ENCODE data around the gene CRADD. TPM values are rescaled to one million over a fixed set of nuclear protein-coding genes. Genes with fewer than 3 reads are reported as not detected.
"Not testable (repeated sequence)": the region's sequence is repeated elsewhere in the genome, so short reads cannot be mapped to it uniquely, and the experiment has no call there.

CRADD gene
- total RNA-seq, 1 experiment from 2014 or later = 7.6 TPM

GRCh38 chr12:93708952-93709351 is 31.8 kb downstream of the CRADD start:
- Histone ChIP-seq H3K9me3 (replicated peaks) (peaks cover 6% of the 10 kb centered on the region; the same call in 1 of the 2 replicates), H3K36me3 (no peaks in the 10 kb centered on the region), H3K4me3 (no peak overlapping the region), H3K27me3 (no peaks in the 10 kb centered on the region), H3K27ac (no peak overlapping the region), H3K4me1 (no peaks in the 10 kb centered on the region)
- no peak for DNase-seq

- H3K27me3 ChIP-seq = no peaks in the 10 kb centered on the region
- DNase-seq = no peak
- peaks cover 6% of the 10 kb centered on the region; the same call in 1 of the 2 replicates for H3K9me3 ChIP-seq (replicated peaks)
Observed at GRCh38 chr12:93709386-93709785, 32.2 kb downstream of the CRADD start.

GRCh38 chr12:93710574-93710926 is 33.4 kb downstream of the CRADD start:
- H3K36me3 ChIP-seq = no peaks in the 10 kb centered on the region
- H3K4me1 ChIP-seq = no peaks in the 10 kb centered on the region
- peaks cover 6% of the 10 kb centered on the region; the same call in 1 of the 2 replicates for H3K9me3 ChIP-seq (replicated peaks)
- H3K27me3 ChIP-seq = no peaks in the 10 kb centered on the region
- no peak overlapping the region for H3K27ac ChIP-seq
- DNase-seq = no peak
- H3K4me3 ChIP-seq = no peak overlapping the region

More at GRCh38 chr12:93709386-93709785, 32.2 kb downstream of the CRADD start:
- Histone ChIP-seq H3K27ac (no peak overlapping the region), H3K4me1 (no peaks in the 10 kb centered on the region), H3K4me3 (no peak overlapping the region), H3K36me3 (no peaks in the 10 kb centered on the region)

DNA sequence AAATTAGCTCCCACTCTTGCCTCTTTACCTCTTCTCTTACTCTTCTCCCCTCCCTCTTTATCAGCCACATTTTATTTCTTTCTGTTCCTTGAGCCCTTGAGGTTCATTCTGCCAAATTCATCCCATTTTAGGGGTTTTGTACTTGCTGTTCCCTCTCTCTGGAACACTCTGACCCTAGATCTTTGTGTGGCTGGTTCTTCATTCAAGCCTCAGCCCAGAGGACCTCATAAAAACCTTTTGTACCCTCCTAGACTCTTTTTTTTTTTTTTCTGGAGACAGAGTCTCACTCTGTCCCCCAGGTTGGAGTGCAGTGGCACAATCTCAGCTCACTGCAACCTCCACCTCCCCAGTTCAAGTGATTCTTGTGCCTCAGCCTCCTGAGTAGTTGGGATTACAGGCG is 34.3 kb downstream of the CRADD start:
- not testable (repeated sequence) for H3K36me3 ChIP-seq; H3K4me3 ChIP-seq; H3K27me3 ChIP-seq; H3K27ac ChIP-seq; DNase-seq; H3K9me3 ChIP-seq (replicated peaks); H3K4me1 ChIP-seq

GRCh38 chr12:93712200-93712599 is 35.0 kb downstream of the CRADD start:
- no peak for DNase-seq
- Histone ChIP-seq H3K9me3 (replicated peaks) (peaks cover 6% of the 10 kb centered on the region; the same call in 1 of the 2 replicates), H3K4me3 (no peak overlapping the region), H3K27me3 (no peaks in the 10 kb centered on the region), H3K27ac (no peak overlapping the region), H3K4me1 (no peaks in the 10 kb centered on the region), H3K36me3 (no peaks in the 10 kb centered on the region)

DNA sequence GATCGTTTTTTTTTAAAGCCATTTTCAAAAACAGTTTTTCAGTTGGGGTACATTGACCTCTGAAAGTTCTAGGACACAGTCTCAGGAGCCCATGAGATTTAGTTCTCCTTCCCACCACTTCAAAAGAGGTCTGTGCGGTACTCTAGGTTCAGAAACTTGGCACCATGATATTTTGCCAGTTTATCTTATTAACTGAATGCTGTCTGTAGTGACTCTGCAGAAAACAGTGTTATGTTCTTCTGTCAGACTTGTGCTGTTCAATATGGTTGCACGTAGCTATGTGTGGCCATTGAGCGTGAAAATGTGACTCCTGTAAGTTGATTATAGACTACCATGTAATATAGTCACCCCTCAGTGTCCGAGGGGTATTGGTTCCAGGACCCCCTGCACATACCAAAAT is 35.9 kb downstream of the CRADD start:
- DNase-seq = no peak
- Histone ChIP-seq H3K27ac (no peak overlapping the region), H3K27me3 (no peaks in the 10 kb centered on the region), H3K4me3 (no peak overlapping the region), H3K36me3 (no peaks in the 10 kb centered on the region), H3K4me1 (no peaks in the 10 kb centered on the region), H3K9me3 (replicated peaks) (peaks cover 6% of the 10 kb centered on the region; the same call in 1 of the 2 replicates)

DNA sequence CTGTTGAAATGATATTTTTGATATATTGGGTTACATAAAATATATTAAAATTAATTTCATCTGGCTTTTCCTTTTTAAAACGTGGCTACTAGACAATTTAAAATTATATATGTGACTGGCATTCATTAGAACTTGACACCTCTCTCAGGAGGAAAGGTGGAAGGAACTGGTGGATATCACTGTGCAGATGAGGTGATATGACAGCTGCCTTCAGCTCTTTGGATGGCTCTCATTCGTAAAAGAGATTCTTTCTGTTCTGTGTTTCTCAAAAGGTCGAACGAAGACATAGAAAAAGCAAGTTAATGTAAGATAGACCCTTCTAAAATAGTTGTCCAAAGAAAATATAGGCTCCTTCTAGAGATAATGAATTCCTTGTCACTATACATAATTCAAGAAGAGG is 36.6 kb downstream of the CRADD start:
- Histone ChIP-seq H3K36me3 (no peaks in the 10 kb centered on the region), H3K4me1 (no peaks in the 10 kb centered on the region), H3K27ac (no peak overlapping the region), H3K9me3 (replicated peaks) (peaks cover 6% of the 10 kb centered on the region; the same call in 1 of the 2 replicates), H3K4me3 (no peak overlapping the region), H3K27me3 (no peaks in the 10 kb centered on the region)
- no peak for DNase-seq

- Histone ChIP-seq H3K4me3 (no peak overlapping the region), H3K9me3 (replicated peaks) (peaks cover 5% of the 10 kb centered on the region; the same call in 1 of the 2 replicates), H3K36me3 (no peaks in the 10 kb centered on the region), H3K27ac (no peak overlapping the region), H3K4me1 (no peaks in the 10 kb centered on the region), H3K27me3 (no peaks in the 10 kb centered on the region)
- no peak for DNase-seq
Observed at GRCh38 chr12:93714382-93714781, 37.2 kb downstream of the CRADD start.

- peaks cover 6% of the 10 kb centered on the region for H3K9me3 ChIP-seq (replicated peaks)
- H3K36me3 ChIP-seq = no peaks in the 10 kb centered on the region
- H3K4me1 ChIP-seq = no peaks in the 10 kb centered on the region
- H3K4me3 ChIP-seq = no peak overlapping the region
- H3K27ac ChIP-seq = no peak overlapping the region
- H3K27me3 ChIP-seq = no peaks in the 10 kb centered on the region
- DNase-seq = no peak
Observed at GRCh38 chr12:93719710-93720109, 42.5 kb downstream of the CRADD start.

- no peak for DNase-seq
- Histone ChIP-seq H3K4me1 (no peaks in the 10 kb centered on the region), H3K27me3 (no peaks in the 10 kb centered on the region), H3K36me3 (no peaks in the 10 kb centered on the region), H3K4me3 (no peak overlapping the region), H3K27ac (no peak overlapping the region), H3K9me3 (replicated peaks) (peaks cover 6% of the 10 kb centered on the region)
Observed at GRCh38 chr12:93720559-93720958, 43.4 kb downstream of the CRADD start.

DNA sequence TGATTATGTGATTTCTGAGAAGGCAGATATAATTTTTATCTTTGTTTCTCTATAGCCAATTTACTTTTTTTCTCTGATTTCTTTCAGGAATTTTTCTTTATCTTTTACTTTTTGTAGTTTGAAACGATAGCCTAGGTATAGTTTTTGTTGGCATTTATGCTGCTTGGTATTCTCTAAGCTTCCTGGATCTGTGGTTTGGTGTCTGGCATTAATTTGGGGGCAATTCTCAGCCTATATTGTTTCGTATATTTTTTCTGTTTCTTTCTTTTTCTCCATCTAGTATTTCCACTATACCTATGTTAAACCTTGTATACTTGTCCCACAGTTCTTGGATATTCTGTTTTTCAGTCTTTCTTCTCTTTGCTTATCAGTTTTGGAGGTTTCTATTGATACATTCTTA is 45.0 kb downstream of the CRADD start:
- DNase-seq = no peak
- Histone ChIP-seq H3K4me3 (no peak overlapping the region), H3K27me3 (no peaks in the 10 kb centered on the region), H3K9me3 (replicated peaks) (peaks cover 6% of the 10 kb centered on the region), H3K36me3 (no peaks in the 10 kb centered on the region), H3K4me1 (no peaks in the 10 kb centered on the region), H3K27ac (no peak overlapping the region)

DNA sequence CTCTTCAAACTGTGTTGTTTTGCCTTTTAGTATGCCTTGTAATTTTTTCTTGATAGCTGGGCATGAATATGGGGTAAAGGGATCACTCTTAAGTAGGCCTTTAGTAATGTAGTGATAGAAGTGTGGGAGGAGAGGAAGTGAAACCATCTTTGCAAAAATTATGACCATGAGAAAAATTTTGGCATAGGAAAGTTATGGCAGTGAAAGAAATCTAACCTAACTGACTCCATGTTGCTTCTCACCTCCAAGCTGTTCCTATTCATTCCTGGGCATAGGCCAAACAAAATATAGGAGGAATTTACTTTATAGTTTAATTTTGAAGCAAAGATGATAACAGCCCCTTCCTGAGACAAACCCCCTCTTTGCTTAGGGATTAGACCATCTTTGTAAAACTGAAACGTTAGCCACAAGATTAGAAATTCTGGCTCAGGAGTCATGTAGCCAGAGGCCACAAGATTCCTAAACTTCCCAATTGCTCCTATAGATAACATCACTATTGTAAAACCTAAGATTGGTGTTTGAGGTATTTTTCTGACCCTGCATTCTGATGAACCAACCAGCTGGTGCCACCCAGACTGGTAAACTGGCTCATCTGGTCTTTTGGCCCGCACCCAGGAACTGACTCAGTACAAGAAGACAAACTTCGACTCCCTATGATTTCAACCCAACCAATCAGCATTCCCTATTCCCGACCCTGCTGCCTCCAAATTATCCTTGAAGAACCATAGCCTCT is 45.8 kb downstream of the CRADD start:
- DNase-seq = peak; percentile 53 to 61
- H3K4me1 ChIP-seq = no peaks in the 10 kb centered on the region
- H3K36me3 ChIP-seq = no peaks in the 10 kb centered on the region
- H3K9me3 ChIP-seq (replicated peaks) = peaks cover 6% of the 10 kb centered on the region
- no peaks in the 10 kb centered on the region for H3K27me3 ChIP-seq
- no peak overlapping the region for H3K27ac ChIP-seq
- H3K4me3 ChIP-seq = no peak overlapping the region

- H3K36me3 ChIP-seq = no peaks in the 10 kb centered on the region
- peaks cover 6% of the 10 kb centered on the region for H3K9me3 ChIP-seq (replicated peaks)
- no peak for DNase-seq
- no peaks in the 10 kb centered on the region for H3K27me3 ChIP-seq
- no peaks in the 10 kb centered on the region for H3K4me1 ChIP-seq
- H3K4me3 ChIP-seq = no peak overlapping the region
- no peak overlapping the region for H3K27ac ChIP-seq
Observed at GRCh38 chr12:93723568-93723930, 46.4 kb downstream of the CRADD start.

DNA sequence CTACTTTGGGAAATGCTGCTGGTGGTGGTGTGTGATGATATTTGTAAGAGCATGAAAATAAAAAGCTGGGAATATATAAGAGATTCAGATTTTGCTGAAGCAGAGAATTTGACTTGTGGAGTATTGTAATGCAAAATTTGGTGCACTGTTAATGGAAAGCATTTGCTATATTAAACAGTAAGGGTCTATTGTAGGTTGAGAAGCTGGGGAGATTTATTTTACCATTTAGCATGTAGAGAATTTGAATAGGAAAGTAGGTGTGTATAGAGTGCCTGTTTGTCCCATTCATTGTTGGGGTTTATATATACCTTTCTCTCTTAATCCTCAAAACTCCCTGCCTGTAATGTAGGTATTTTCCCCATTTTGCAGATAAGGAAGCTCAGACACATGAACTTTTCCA is 48.4 kb downstream of the CRADD start:
- Histone ChIP-seq H3K27ac (no peak overlapping the region), H3K27me3 (no peaks in the 10 kb centered on the region), H3K4me1 (no peaks in the 10 kb centered on the region), H3K9me3 (replicated peaks) (peaks cover 3% of the 10 kb centered on the region), H3K4me3 (no peak overlapping the region), H3K36me3 (no peaks in the 10 kb centered on the region)
- DNase-seq = no peak

DNA sequence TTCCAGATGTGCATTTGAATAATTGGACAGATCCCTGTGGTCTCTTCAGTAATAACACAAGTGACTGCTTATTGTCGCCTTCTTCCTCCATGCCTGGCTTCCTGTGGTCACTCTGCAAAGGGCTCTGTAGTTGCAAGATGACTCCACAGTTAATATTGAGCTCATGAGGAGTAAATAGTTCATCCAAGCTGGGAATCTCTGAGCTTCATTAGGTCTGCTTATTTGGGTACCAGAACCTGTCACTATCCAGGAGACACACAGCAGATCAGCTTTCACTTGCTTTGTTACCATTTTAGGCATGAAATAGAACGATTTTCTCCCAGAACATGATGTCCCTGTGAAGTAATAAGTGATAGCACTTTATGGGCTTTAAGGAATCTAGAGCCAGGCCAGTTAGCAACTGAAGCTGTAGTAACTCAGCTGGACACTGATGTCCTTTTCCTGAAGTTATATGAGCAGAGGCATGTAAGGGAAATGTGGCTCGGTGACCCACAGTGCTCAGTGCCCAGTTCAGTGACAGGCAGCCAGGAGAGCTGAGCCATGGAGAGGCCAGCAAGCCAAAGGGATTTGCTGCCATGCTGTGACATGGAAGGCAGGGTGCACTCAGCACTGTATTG is 50.1 kb downstream of the CRADD start:
- no peaks in the 10 kb centered on the region for H3K9me3 ChIP-seq (replicated peaks)
- no peaks in the 10 kb centered on the region for H3K4me1 ChIP-seq
- no peak for DNase-seq
- no peak overlapping the region for H3K27ac ChIP-seq
- no peaks in the 10 kb centered on the region for H3K27me3 ChIP-seq
- H3K4me3 ChIP-seq = no peak overlapping the region
- no peaks in the 10 kb centered on the region for H3K36me3 ChIP-seq

DNA sequence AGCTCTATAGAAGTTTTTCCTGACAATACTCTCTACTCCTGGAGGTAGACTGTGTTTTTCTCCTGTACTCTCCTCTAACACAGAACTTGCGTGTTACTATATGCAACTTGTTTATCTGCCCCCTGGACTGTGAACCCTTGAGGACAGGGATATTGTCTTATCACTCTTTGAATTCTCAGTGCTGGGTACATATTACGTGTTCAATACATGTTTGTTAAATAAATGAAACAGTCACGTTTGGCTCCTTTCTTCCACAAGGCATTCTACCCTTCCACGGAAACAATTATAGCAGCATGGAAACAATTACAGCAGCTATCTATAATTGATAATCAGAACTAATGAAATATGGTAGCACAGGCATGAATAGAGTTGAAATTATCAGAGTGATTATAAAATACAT is 50.7 kb downstream of the CRADD start:
- DNase-seq = no peak
- H3K4me3 ChIP-seq = no peak overlapping the region
- no peaks in the 10 kb centered on the region for H3K27me3 ChIP-seq
- H3K4me1 ChIP-seq = no peaks in the 10 kb centered on the region
- no peaks in the 10 kb centered on the region for H3K9me3 ChIP-seq (replicated peaks)
- H3K27ac ChIP-seq = no peak overlapping the region
- H3K36me3 ChIP-seq = no peaks in the 10 kb centered on the region
